SK-N-MC (cell line): ENCODE data around the gene GPC6.
A peak's percentile ranks its signal among the peaks of the same experiment; 100 is the strongest.

ENCODE experiments used
- DNase-seq: peaks from one replicate; pipeline ENCODE4 v3.0.0-alpha.2; 2011; ENCODE audit warnings: low read depth, low spot score
- H3K27ac ChIP-seq: fragments of 200-600 bp; sonication (generic); 2 replicates; pipeline ENCODE4 v1.5.1; 2016; ENCODE audit warnings: mixed run types
- H3K36me3 ChIP-seq: fragments of 200-600 bp; sonication (generic); 2 replicates; pipeline ENCODE4 v1.6.1; 2017; ENCODE audit warnings: antibody characterized with exemption, low read length, mixed read lengths; ENCODE audit not compliant: insufficient read depth
- H3K4me3 ChIP-seq: fragments of 200-600 bp; sonication (generic); 2 replicates; pipeline ENCODE4 v1.5.1; 2016
- H3K9ac ChIP-seq: fragments of 200-600 bp; sonication (generic); 2 replicates; pipeline ENCODE4 v1.8.0; 2017; ENCODE audit warnings: mixed run types, mixed read lengths; ENCODE audit not compliant: insufficient read length
- H3K9me3 ChIP-seq: fragments of 200-600 bp; sonication (generic); 2 replicates; pipeline ENCODE4 v1.6.1; 2017; ENCODE audit warnings: low read depth, mild to moderate bottlenecking, antibody characterized with exemption, low read length, moderate library complexity, mixed read lengths
- EZH2 ChIP-seq: fragments of 200-600 bp; sonication (generic); IDR thresholded peaks from one replicate; pipeline ENCODE4 v1.6.1; 2017; ENCODE audit warnings: antibody characterized with exemption
- FOXP2 ChIP-seq: optimal IDR thresholded peaks from 2 replicates; pipeline ENCODE3; 2011; ENCODE audit warnings: mild to moderate bottlenecking, moderate library complexity; ENCODE audit not compliant: insufficient read depth; ENCODE audit errors: extremely low read length, control extremely low read depth
- POLR2AphosphoS5 ChIP-seq: IDR thresholded peaks from 2 replicates; pipeline ENCODE4 v1.6.1; 2012; ENCODE audit warnings: mild to moderate bottlenecking, low read depth, low read length, borderline replicate concordance

Gene GPC6

DNA sequence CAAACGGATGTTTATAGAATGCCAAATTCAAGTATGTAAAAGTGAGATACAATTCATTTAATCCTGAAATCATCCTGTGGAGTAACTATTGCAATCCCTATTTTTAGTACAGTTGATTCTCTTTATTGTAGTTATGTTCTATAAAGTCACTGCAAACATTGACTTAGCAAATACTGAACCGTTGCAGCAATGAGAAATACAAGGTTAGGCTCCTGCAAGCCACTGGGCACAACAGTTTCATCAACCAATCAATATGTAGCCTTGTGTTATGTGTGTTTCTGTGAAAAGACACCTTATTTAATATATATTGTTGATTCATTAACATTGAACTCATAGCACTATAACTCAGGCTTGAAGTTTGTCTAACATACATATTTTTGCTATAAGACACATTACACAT lies 1078.4 kb downstream of the GPC6 start:
- peak overlapping the region; percentile 25; the same call in 1 of the 2 replicates for H3K27ac ChIP-seq
- TF ChIP-seq FOXP2 (no peak), POLR2AphosphoS5 (no peak), EZH2 (no peak)
- H3K9ac ChIP-seq = no peak overlapping the region

DNA sequence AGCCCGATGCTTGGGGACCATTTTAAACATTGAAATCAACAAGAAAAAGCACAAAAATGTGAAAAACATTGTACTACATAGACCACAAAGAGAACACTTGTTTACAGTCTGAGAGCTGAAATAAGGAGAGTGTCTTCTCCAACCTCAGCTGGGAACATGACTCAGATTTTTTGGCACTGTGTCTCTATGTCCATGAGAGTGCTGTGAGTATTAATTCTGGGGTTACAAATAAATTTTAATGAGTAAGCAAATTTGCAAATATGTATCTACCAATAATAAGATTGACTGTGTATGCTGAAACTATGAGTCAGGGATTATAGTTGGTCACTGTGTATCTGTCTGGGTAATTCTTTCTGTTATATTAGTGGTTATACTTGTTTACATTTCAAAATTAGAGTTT lies 1078.9 kb downstream of the GPC6 start:
- TF ChIP-seq EZH2 = no peak
- TF ChIP-seq POLR2AphosphoS5 = no peak
- TF ChIP-seq FOXP2 = no peak
- Histone ChIP-seq H3K9me3 (no peaks in the 10 kb centered on the region), H3K27ac (peak overlapping the region; percentile 29; the same call in 1 of the 2 replicates), H3K9ac (no peak overlapping the region), H3K4me3 (no peak overlapping the region), H3K36me3 (no peaks in the 10 kb centered on the region)
- DNase-seq = no peak

More for the DNA sequence above, 1078.4 kb downstream of the GPC6 start:
- no peaks in the 10 kb centered on the region for H3K9me3 ChIP-seq
- no peak for DNase-seq
- no peaks in the 10 kb centered on the region for H3K36me3 ChIP-seq
- no peak overlapping the region for H3K4me3 ChIP-seq

DNA sequence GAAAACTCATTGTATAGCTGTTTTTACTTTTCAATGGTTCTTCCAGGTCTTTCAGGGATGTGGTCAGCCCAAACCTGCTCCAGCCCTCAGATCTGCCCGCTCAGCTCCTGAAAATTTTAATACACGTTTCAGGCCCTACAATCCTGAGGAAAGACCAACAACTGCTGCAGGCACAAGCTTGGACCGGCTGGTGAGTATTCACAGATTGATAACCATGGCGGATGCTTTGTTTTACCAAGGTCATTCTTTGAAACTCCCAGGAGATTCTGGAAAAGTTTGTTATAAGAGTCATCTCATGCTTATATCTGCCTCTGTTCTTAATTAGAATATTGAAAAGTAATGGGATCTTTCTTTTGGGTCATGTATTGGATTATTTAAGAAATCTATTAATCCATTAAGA lies 1079.3 kb downstream of the GPC6 start:
- Histone ChIP-seq H3K27ac (peak overlapping the region; percentile 29; the same call in 1 of the 2 replicates), H3K36me3 (no peaks in the 10 kb centered on the region), H3K9me3 (no peaks in the 10 kb centered on the region), H3K9ac (no peak overlapping the region), H3K4me3 (no peak overlapping the region)
- DNase-seq = no peak
- TF ChIP-seq FOXP2 (no peak), POLR2AphosphoS5 (no peak), EZH2 (no peak)

DNA sequence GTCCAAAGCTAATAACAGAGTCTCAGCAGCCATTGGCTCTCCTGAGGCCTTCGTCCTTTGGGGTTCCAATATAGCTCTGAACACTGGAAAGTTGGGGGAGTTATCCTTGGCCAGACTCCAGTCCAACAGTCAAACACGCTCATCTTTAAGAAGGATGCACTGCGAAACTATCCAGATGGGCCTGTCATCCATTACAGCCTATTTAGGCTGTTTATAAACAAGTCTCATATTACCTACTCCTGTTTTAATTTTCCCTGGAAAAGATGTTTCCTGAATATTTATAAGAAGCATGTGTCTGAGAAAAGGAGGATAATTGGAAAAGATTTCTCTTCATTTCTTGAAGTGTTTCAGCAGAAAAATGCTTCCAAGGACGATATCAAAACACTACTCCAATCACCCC lies 1082.2 kb downstream of the GPC6 start:
- Histone ChIP-seq H3K36me3 (no peaks in the 10 kb centered on the region), H3K27ac (no peak overlapping the region), H3K9me3 (no peaks in the 10 kb centered on the region), H3K4me3 (no peak overlapping the region), H3K9ac (no peak overlapping the region)
- TF ChIP-seq FOXP2 (no peak), POLR2AphosphoS5 (no peak), EZH2 (no peak)
- no peak for DNase-seq

DNA sequence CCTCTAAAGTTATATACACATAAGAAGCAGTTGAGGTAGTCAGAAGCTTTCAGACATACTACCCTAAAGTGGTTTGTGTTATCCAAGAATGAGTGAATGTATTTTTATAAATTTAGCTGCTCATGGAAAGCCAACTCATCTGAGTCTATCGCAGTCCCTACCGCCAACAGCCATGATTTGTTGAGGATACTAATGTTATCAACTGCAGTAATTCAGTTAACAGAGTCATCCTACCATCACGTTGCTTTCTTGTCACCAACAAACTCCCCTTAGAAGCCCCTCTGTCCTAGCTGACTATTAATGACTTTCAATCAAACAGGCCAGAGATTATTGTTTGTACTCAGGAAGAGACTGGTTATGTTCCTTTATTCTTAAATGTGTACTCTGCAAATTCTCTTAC lies 1083.0 kb downstream of the GPC6 start:
- no peaks in the 10 kb centered on the region for H3K36me3 ChIP-seq
- H3K4me3 ChIP-seq = no peak overlapping the region
- no peak for TF ChIP-seq POLR2AphosphoS5
- no peak for TF ChIP-seq FOXP2
- no peak for TF ChIP-seq EZH2
- DNase-seq = no peak
- no peak overlapping the region for H3K27ac ChIP-seq
- H3K9me3 ChIP-seq = no peaks in the 10 kb centered on the region
- no peak overlapping the region for H3K9ac ChIP-seq

DNA sequence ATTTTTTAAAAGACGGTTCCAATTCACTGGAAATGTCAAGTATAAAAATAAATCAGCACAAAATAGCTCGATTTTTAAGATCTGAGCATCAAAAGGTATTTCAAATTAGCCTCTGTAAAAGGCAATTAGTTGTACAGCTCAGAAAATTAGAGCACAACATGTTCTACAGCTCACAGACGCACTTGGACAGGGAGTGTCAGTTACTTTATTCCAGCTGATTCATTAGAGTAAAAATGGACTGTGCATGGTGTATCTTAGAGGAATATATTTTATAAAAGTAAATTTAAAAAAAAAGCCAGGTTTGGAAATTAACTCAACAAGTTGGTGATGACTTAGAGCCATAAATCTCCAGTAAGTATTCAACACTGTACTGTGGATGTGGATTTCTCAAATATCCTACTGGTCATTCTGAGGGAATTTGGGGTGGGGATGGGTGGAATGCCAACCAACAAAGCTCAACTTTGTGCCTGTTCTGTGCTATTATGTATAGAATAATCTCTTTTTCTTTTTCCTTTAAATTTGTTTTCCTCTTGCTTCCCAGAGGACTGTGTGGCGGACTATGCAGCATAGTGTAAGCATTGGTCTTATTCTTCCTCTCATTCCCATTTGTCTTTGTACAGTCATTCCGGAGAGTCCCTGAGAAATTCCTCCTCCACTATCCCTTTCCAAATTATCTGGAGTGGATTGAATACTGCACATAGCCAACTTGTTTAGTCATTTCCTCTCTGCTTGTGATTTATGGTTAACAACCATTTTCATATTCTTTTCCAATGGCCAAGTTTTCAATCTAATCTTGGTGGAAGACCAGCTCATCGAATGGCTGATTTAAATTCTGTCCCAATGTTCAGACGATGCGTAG lies 1083.6 kb downstream of the GPC6 start:
- no peak for DNase-seq
- Histone ChIP-seq H3K9ac (no peak overlapping the region), H3K9me3 (no peaks in the 10 kb centered on the region), H3K36me3 (no peaks in the 10 kb centered on the region), H3K27ac (no peak overlapping the region), H3K4me3 (no peak overlapping the region)
- TF ChIP-seq EZH2 (no peak), POLR2AphosphoS5 (no peak), FOXP2 (no peak)

DNA sequence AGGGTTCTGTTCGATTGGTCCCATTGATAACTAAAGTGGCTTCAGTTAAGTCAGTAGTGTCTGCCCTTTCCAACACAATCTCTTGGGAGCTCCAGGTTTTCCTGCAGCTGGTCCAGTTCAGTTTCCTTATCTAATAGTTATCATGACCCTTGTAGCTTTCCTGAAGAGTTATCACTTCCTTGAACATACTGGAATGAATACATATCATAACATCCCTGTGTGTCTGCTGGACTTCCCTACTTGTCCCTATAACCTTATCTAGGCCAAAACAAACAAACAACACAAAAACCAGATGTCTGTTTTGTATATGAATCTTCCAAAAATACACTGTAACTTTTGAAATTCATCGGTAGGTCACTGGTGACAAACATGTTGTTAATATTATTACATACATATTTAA lies 1085.3 kb downstream of the GPC6 start:
- DNase-seq = no peak
- Histone ChIP-seq H3K9me3 (no peaks in the 10 kb centered on the region), H3K27ac (no peak overlapping the region), H3K4me3 (no peak overlapping the region), H3K9ac (no peak overlapping the region), H3K36me3 (no peaks in the 10 kb centered on the region)
- no peak for TF ChIP-seq FOXP2
- no peak for TF ChIP-seq EZH2
- TF ChIP-seq POLR2AphosphoS5 = no peak

DNA sequence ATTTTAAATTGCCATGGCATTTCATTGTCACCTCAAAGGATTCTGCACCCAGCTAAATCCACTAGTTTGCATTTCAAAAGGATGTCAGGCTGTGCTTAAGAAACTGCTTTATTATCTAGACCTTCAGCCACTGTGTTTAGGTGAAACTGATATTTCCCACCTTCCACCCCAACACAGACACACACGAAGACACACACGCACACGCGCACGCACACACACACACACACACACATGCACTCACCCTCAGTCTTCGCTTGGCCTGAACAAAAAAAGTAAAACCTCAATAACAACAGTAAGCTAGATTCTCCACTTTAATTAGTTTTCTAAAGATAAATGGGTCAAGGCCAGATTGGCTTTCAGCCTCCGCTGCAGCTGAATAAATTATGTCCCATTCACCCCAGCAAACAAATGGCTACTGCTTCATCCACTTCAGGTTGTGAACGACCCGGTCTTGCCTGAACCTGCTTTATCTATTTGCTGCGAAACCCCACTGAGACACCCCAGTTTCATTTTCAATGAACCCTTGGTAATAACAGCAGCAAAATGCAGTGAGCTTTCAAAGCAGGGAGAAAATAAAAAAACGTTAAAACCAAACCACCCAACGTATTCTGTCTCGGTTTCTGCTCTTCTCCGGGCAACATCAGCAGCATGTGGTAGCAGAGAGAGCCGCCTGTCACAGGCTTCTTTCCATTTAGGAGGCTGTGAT lies 1086.1 kb downstream of the GPC6 start:
- Histone ChIP-seq H3K9ac (no peak overlapping the region), H3K36me3 (no peaks in the 10 kb centered on the region), H3K27ac (no peak overlapping the region), H3K9me3 (no peaks in the 10 kb centered on the region), H3K4me3 (no peak overlapping the region)
- DNase-seq = no peak
- no peak for TF ChIP-seq POLR2AphosphoS5
- no peak for TF ChIP-seq FOXP2
- no peak for TF ChIP-seq EZH2
